Melanocyte of skin (primary cell): ENCODE data around the gene PFDN5. TPM values are rescaled to one million over a fixed set of nuclear protein-coding genes. Genes with fewer than 3 reads are reported as not detected.

ENCODE experiments used
- total RNA-seq, 2 donors: library from RNA; depleted of rRNA; stranded (reverse); fragments of >200 nt; gene quantifications; 2 replicates each; pipeline ENCODE4 v1.2.3, GENCODE V29; 2012

PFDN5 gene
- 100 to 1,000 TPM; 174 to 245 TPM for total RNA-seq

DNA sequence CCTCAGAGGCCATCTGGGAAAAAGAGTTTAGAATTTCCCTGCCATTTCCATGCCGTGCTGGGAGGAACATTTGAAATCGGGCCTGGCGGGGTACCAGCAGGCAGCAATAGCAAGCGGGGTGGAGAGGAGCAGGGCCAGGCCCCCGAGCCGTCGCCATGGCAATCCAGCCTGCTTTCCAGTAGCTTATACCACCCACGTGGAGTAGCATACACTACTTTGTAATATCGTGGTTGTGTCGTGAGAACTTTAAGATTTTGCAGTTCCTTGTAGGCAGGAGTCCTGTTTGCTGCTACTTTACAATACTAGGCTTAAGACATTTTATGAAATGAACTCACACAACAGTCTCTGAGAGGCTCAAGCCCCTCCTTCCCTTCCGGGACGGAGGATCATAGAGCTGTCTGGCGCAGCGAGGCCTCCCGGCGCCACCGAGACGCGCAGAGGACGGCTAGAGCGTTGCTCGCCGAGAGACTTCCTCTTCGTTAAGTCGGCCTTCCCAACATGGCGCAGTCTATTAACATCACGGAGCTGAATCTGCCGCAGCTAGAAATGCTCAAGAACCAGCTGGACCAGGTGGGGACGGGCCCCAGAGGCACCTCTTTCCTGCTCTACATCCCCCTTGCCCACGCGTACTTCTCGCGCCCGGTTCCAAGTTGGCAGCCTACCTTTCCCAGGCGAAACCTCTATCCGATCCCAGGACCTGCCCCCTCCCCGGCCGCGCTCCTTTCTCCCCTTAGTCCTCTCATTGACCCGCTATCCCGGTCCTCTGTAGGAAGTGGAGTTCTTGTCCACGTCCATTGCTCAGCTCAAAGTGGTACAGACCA is at the start of gene PFDN5:
TSS of gene PFDN5 (plus strand) at position 473 of the 821 bp plus-strand sequence. CDS start at position 499, 26 bp downstream.

DNA sequence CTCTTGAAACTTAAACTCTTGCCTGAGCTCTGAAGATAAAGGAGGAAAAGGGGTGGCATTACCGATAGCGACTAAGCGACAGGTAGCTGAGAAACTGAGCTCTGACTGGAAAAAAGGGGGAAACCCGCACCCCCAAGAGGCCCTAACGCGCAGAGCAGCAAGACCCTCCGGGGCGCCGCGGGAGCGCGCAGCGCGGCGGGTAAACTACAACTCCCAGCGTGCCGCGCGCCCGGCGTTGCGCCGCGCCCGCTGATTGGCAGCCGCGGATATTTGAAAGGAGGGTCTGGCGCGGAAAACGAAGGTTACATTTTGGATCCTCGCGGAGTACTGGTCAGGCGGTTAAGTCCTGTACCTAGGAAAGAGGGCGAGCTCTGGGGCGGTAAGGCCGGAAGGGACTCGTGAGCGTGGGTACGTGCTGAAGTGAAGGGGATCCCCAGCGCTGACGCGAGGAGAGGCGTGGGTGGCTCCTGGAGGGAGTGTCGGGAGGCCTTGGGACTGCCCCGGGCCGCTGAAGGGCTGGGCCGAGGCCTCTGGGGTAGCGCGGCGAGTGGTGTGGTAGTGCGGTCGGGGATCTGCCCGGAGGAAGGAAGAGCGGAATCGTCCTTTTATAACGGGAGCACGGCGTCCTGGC is 27.2 kb upstream of the PFDN5 start, which contains the start of gene ESPL1:
TSS of gene ESPL1 (plus strand) at position 301 of the 631 bp plus-strand sequence. CDS start 468 bp downstream, outside the sequence.

DNA sequence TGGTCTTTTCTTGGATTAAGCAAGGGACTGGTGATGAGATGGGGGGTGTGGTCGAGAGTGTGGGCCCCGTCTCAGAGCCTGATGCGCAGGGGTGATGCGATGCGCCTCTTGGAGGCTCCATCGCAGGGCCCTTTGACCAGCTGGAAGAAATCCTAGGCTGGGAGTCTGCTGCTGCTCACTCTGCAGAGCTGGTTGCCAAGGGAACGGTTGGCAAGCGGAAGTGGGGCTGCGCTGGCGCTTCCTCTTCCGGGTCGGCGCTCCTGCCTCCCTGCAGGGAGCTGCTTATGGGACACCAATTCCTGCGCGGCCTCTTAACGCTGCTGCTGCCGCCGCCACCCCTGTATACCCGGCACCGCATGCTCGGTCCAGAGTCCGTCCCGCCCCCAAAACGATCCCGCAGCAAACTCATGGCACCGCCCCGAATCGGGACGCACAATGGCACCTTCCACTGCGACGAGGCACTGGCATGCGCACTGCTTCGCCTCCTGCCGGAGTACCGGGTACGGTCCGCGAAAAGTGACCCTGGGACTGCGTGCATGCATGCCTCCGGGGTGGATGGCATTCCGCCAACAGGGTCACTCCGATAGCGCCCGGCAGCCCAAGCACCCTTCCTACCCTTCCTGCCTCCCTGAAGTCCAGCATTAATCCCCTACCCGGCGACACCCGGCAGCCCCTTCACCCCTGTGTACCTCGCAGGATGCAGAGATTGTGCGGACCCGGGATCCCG is 4.3 kb downstream of the PFDN5 start, which contains the start of gene MYG1:
TSS of gene MYG1 (plus strand) at position 242 of the 727 bp plus-strand sequence. CDS start at position 285, 43 bp downstream.

DNA sequence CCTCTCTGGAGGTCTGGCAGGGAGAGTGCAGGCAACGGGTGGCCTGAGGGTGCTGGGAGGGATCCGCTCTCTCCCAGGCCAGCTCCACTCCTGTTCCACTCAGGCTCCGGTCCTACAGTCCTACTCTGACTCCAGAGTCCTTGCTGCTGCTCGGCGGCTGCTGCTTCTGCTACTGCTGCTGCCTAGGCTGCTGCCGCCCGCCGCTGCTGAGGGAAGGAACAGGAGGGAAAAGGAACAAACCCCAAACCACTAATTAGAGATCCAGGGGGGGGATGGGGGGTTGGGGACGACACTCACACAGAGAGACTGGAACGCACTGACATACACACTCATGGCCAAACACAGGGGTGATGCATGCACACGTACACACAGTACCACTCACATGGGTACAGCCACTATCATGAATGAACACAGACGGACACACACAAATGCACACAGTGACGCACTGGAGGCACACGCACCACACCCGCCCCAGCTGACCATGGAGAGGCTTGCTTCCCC is 40.9 kb downstream of the PFDN5 start, which contains the start of gene SP7:
TSS of gene SP7 (minus strand) at position 174 of the 501 bp plus-strand sequence. CDS start 708 bp downstream, outside the sequence.

Other genes starting within 250 kb of the PFDN5 start
- gene TNS2, start 245.5 kb upstream of the PFDN5 start, total RNA-seq = 10 to 100 TPM; 16.0 to 17.2 TPM
- gene SPRYD3, start 216.2 kb upstream of the PFDN5 start, total RNA-seq = 10 to 100 TPM; 11.0 to 18.6 TPM
- 1 to 10 TPM; 2.1 to 4.3 TPM for gene IGFBP6, start 197.9 kb upstream of the PFDN5 start, total RNA-seq
- gene SOAT2, start 192.1 kb upstream of the PFDN5 start, total RNA-seq = not detected
- 10 to 100 TPM in 1 of 2 donors, 1 to 10 TPM in 1; 10.0 to 11.7 TPM for gene ZNF740, start 114.8 kb upstream of the PFDN5 start, total RNA-seq
- 10 to 100 TPM in 1 of 2 donors, 1 to 10 TPM in 1; 9.6 to 14.0 TPM for gene CSAD, start 114.6 kb upstream of the PFDN5 start, total RNA-seq
- gene ITGB7, start 88.3 kb upstream of the PFDN5 start, total RNA-seq = 1 to 10 TPM; 2.7 to 4.1 TPM
- gene RARG, start 63.3 kb upstream of the PFDN5 start, total RNA-seq = 10 to 100 TPM; 18.9 to 34.6 TPM
- gene ESPL1, start 27.2 kb upstream of the PFDN5 start, total RNA-seq = 10 to 100 TPM; 10.3 to 21.6 TPM
- gene MYG1, start 4.2 kb downstream of the PFDN5 start, total RNA-seq = 10 to 100 TPM; 36.5 to 48.6 TPM
- gene AAAS, start 26.1 kb downstream of the PFDN5 start, total RNA-seq = 10 to 100 TPM; 48.9 to 57.6 TPM
- gene SP7, start 40.8 kb downstream of the PFDN5 start, total RNA-seq = not detected
- gene SP1, start 84.6 kb downstream of the PFDN5 start, total RNA-seq = 10 to 100 TPM; 46.1 to 47.3 TPM
- gene AMHR2, start 128.3 kb downstream of the PFDN5 start, total RNA-seq = not detected
- gene PRR13, start 146.2 kb downstream of the PFDN5 start, total RNA-seq = 10 to 100 TPM; 65.7 to 88.9 TPM
- gene PCBP2, start 156.6 kb downstream of the PFDN5 start, total RNA-seq = 100 to 1,000 TPM; 144 to 235 TPM
- 10 to 100 TPM; 42.0 to 45.0 TPM for gene MAP3K12, start 203.9 kb downstream of the PFDN5 start, total RNA-seq
- 10 to 100 TPM; 56.8 to 79.3 TPM for gene TARBP2, start 205.7 kb downstream of the PFDN5 start, total RNA-seq
- gene NPFF, start 211.9 kb downstream of the PFDN5 start, total RNA-seq = not detected